ENCODE data around the gene RIMBP2.

- no peak for TF ChIP-seq CTCF (IDR thresholded peaks at IDR 0.05)
- TF ChIP-seq POLR2A (IDR thresholded peaks at IDR 0.05; ENCODE audit: low read depth) = no peak
These were observed 79.7 kb downstream of the RIMBP2 start for GRCh38 chr12:130636370-130636769.
